ENCODE measurements around the gene OR4C16.

Gene OR4C16

GRCh38 chr11:55571828-55572227 lies at the start of gene OR4C16:
OR4C16 (plus strand) TSS chr11:55572128; CDS start chr11:55572128, 0 bp downstream.
- no peak for DNase-seq

- DNase-seq, result no peak
Observed at GRCh38 chr11:55554169-55554568, 17.8 kb upstream of the OR4C16 start, which contains the start of gene OR4C15. OR4C15 (plus strand) TSS chr11:55554469; CDS start chr11:55554469, 0 bp downstream.

DNA sequence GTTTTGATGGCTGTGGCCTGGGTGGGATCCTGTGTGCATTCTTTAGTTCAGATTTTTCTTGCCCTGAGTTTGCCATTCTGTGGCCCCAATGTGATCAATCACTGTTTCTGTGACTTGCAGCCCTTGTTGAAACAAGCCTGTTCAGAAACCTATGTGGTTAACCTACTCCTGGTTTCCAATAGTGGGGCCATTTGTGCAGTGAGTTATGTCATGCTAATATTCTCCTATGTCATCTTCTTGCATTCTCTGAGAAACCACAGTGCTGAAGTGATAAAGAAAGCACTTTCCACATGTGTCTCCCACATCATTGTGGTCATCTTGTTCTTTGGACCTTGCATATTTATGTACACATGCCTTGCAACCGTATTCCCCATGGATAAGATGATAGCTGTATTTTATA lies 620 bp downstream of the OR4C16 start:
- no peak for DNase-seq

DNA sequence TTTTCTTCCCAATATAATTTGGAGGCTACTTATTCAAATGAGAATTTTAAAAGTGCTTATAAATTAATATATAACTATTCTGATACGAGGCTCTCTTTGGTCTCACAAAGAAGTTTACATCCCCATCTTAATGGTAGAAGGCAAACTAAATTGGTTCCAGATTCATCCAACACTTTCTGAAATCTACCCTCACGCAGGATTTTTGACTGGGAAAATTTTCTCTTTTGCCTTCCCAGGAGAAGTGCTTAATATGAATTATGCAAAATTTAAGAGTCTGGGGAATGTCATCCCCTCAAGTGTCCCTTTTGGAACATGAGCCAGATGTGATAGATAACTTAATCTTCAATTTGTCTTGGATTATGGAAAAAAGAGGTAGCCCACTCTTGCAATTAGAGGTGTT lies 35.6 kb downstream of the OR4C16 start, which contains the start of gene OR4C11:
Gene OR4C11, minus strand, starts transcription at position 101 of the 400 bp plus-strand sequence. CDS start 3,272 bp downstream, outside the sequence.
- DNase-seq, result no peak
